Ovary (tissue), 3 donors: ENCODE measurements around the gene BSPRY.

ENCODE experiments used
- EP300 ChIP-seq: sonication (generic); formaldehyde crosslinking; IDR thresholded peaks from one replicate; pipeline ENCODE4 v1.6.1; 2017; ENCODE audit warnings: antibody characterized with exemption
- POLR2A ChIP-seq: fragments of 450-650 bp; IDR thresholded peaks from one replicate; pipeline ENCODE4 v1.6.1; 2017; ENCODE audit warnings: antibody characterized with exemption, mild to moderate bottlenecking, moderate library complexity
- TF ChIP-seq, protein P1 (sequence below), 3 donors: fragments of 450-650 bp in 2 of 3; fragments of 200-600 bp in 1 of 3; IDR thresholded peaks; one replicate each; pipeline versions ENCODE4 v1.5.1 to v1.8.0; 2016 to 2022; ENCODE audit warnings: antibody characterized with exemption in 3 of 3, mild to moderate bottlenecking in 1 of 3
- donor health status: DM: no; HTN: no; CAD: no.

DNA sequence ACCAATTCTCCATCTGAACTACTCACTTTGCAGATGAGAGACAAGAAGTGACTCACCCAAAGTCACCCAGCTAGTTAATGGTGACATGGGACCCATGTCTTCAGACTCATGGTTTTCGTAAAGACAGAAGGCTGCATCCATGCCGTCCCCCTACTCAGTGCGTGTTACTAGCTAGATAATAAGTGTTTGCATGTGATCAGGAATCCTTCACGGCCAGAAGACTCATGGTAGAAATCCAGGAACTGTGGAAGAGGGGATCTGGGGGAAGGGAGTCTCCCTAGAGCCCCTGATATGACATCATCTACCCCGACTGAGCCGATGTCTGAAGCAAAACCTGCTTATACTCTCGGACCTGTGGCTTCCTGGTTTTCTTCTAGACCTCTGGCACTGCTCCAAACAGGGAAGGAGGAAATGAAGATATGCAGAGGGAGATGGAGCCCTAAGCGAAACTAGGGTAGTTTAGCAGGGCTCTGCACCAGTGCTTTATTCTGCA is 49.5 kb upstream of the BSPRY start:
- TF ChIP-seq, protein P1, sequence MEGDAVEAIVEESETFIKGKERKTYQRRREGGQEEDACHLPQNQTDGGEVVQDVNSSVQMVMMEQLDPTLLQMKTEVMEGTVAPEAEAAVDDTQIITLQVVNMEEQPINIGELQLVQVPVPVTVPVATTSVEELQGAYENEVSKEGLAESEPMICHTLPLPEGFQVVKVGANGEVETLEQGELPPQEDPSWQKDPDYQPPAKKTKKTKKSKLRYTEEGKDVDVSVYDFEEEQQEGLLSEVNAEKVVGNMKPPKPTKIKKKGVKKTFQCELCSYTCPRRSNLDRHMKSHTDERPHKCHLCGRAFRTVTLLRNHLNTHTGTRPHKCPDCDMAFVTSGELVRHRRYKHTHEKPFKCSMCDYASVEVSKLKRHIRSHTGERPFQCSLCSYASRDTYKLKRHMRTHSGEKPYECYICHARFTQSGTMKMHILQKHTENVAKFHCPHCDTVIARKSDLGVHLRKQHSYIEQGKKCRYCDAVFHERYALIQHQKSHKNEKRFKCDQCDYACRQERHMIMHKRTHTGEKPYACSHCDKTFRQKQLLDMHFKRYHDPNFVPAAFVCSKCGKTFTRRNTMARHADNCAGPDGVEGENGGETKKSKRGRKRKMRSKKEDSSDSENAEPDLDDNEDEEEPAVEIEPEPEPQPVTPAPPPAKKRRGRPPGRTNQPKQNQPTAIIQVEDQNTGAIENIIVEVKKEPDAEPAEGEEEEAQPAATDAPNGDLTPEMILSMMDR (IDR thresholded peaks at IDR 0.05), result no peak
- TF ChIP-seq POLR2A, result no peak
- TF ChIP-seq EP300, result no peak
